ENCODE measurements around the gene RASA3. TPM values are rescaled to one million over a fixed set of nuclear protein-coding genes. Genes with fewer than 3 reads are reported as not detected.

Gene RASA3
- total and polyA plus RNA-seq, 2 of the 8 experiments (the other 6 are each of a cell fraction or from before 2014, with no cell fraction given) = 7.5 to 21.9 TPM

- Histone ChIP-seq H2AK5ac (ENCODE audit: low read depth, low read length) (no peak overlapping the region), H4K8ac (ENCODE audit: extremely low read depth, insufficient read depth, low read length) (no peak overlapping the region), H3K36me3 (ENCODE audit: control insufficient read depth in 2 of 4, insufficient read depth in 4 of 4, low read length in 3 of 4) (no peaks in the 10 kb centered on the region; a peak in 1 of 8 replicates), H3K56ac (replicated peaks; ENCODE audit: insufficient read length, low read depth, low read length) (no peak overlapping the region), H4K5ac (ENCODE audit: insufficient read length, low read depth, low read length) (no peak overlapping the region), H3K4me1 (replicated peaks in 1 of 4; ENCODE audit: control insufficient read depth in 3 of 4, insufficient read depth in 4 of 4, low read length in 3 of 4) (peaks cover 0 to 5% (median 0%) of the 10 kb centered on the region in 4 experiments; a peak in 1 of 7 replicates), H3K23ac (ENCODE audit: insufficient read length) (no peak overlapping the region), H3K18ac (ENCODE audit: extremely low read depth, low read length) (no peak overlapping the region), H4K91ac (replicated peaks; ENCODE audit: insufficient read length, low read length) (no peak overlapping the region), H3K23me2 (ENCODE audit: low read depth, low read length) (no peaks in the 10 kb centered on the region), H3K79me2 (ENCODE audit: control insufficient read depth in 1 of 2, insufficient read depth in 2 of 2, low read length in 2 of 2) (peaks cover 0 to 3% of the 10 kb centered on the region in 2 experiments; a peak in 1 of 4 replicates), H3K4me2 (ENCODE audit: insufficient read depth in 1 of 2, low read depth in 2 of 2, low read length in 2 of 2) (no peak overlapping the region), H3K4me3 (ENCODE audit: extremely low read depth in 1 of 4, insufficient read depth in 2 of 4, low read depth in 3 of 4, low read length in 4 of 4) (no peak overlapping the region), H3K27me3 (replicated peaks in 1 of 4; ENCODE audit: control insufficient read depth in 3 of 4, extremely low read depth in 1 of 4, insufficient read depth in 3 of 4, low read length in 3 of 4) (no peaks in the 10 kb centered on the region), H3K27ac (ENCODE audit: low read depth, low read length) (no peak overlapping the region), H2AFZ (ENCODE audit: low read length) (no peak overlapping the region), H2BK20ac (ENCODE audit: low read length) (no peak overlapping the region), H2BK120ac (replicated peaks; ENCODE audit: low read depth, low read length) (no peak overlapping the region), H2BK5ac (ENCODE audit: low read depth, low read length) (peak overlapping the region; percentile 35; the same call in 1 of the 2 replicates), H3K79me1 (ENCODE audit: low read depth, low read length) (peaks cover 13% of the 10 kb centered on the region), H3K9ac (replicated peaks in 1 of 4; ENCODE audit: extremely low read depth in 1 of 4, low read depth in 3 of 4, low read length in 3 of 4) (no peak overlapping the region), H4K20me1 (replicated peaks in 1 of 2; ENCODE audit: control insufficient read depth in 1 of 2, insufficient read depth in 2 of 2, low read length in 2 of 2) (peaks cover 0 to 9% of the 10 kb centered on the region in 2 experiments), H2BK12ac (ENCODE audit: low read depth, low read length) (no peak overlapping the region), H3K4ac (replicated peaks; ENCODE audit: insufficient read length, low read depth, low read length) (no peak overlapping the region), H3K9me3 (ENCODE audit: insufficient read depth in 2 of 2, low read depth in 1 of 2, low read length in 1 of 2) (no peaks in the 10 kb centered on the region), H3K14ac (ENCODE audit: insufficient read length) (no peak overlapping the region), H2BK15ac (ENCODE audit: low read length) (no peak overlapping the region)
- POLR2A ChIA-PET (ENCODE audit: partially characterized antibody) = interaction anchor here (0.7 kb wide), 1 partner anchor 11 kb away, joined by 3 read pairs; no protein-coding TSS in a partner anchor
- FAIRE-seq (no peak), DNase-seq (ENCODE audit: low read depth in 1 of 2, low spot score in 2 of 2) (no peak)
- WGBS, 2 experiments (ENCODE audit: extremely low coverage in 1 of 2, insufficient coverage in 1 of 2, insufficient read length in 1 of 2, insufficient replicate concordance in 2 of 2, low coverage in 1 of 2, low lambda C conversion rate in 2 of 2, missing lambda C conversion rate in 1 of 2) = 91% methylated on average over 28 of the region's 28 CpGs; no CpG with 5 or more reads in 1 of the 2 experiments
- CTCF ChIA-PET (ENCODE audit: partially characterized antibody) = interaction anchor here (0.7 to 1.4 kb wide), 4 partner anchors 10 to 42 kb away, joined by 3 to 4 read pairs (median 3); no protein-coding TSS in a partner anchor
- TF ChIP-seq EGR1 (IDR thresholded peaks at IDR 0.05; ENCODE audit: borderline replicate concordance, low read depth, low read length) (no peak), GABPA (IDR thresholded peaks at IDR 0.05; ENCODE audit: borderline replicate concordance, insufficient read depth, low read length) (no peak), EZH2 (IDR thresholded peaks at IDR 0.05; ENCODE audit: low read depth, low read length, severe bottlenecking) (no peak), ZNF274 (IDR thresholded peaks at IDR 0.05; ENCODE audit: borderline replicate concordance, extremely low read depth, low read length) (no peak), CHD1 (IDR thresholded peaks at IDR 0.05; ENCODE audit: low read depth, low read length) (no peak), USF2 (IDR thresholded peaks at IDR 0.05; ENCODE audit: low read length) (no peak), E2F6 (IDR thresholded peaks at IDR 0.05) (no peak), KDM1A (IDR thresholded peaks at IDR 0.05; ENCODE audit: borderline replicate concordance, low read length) (no peak), JUND (IDR thresholded peaks at IDR 0.05; ENCODE audit: low read length) (no peak)
Observed at GRCh38 chr13:114056205-114057013, 76.0 kb downstream of the RASA3 start.
